Neuron (in vitro differentiated cells): ENCODE results near the gene EPB41L2.
"Not testable (repeated sequence)": the region's sequence is repeated elsewhere in the genome, so short reads cannot be mapped to it uniquely, and the experiment has no call there.

Experiments
- H2AFZ ChIP-seq: one replicate; pipeline ENCODE4 v1.6.1; 2013; ENCODE audit warnings: low read depth, mild to moderate bottlenecking, inconsistent platforms, low read length, moderate library complexity
- H3K27me3 ChIP-seq: one replicate; pipeline ENCODE4 v1.6.1; 2013; ENCODE audit warnings: low read length; ENCODE audit not compliant: insufficient read depth
- H3K36me3 ChIP-seq: one replicate; pipeline ENCODE4 v1.6.1; 2013; ENCODE audit warnings: low read length; ENCODE audit not compliant: insufficient read depth
- H3K4me1 ChIP-seq: one replicate; pipeline ENCODE4 v1.6.1; 2013; ENCODE audit warnings: low read length; ENCODE audit not compliant: insufficient read depth
- H3K4me3 ChIP-seq: 2 replicates; pipeline ENCODE4 v1.5.1; 2013; ENCODE audit warnings: mild to moderate bottlenecking, low read length, moderate library complexity
- H3K9me3 ChIP-seq: one replicate; pipeline ENCODE4 v1.6.1; 2013; ENCODE audit warnings: low read length

EPB41L2 gene

GRCh38 chr6:131017962-131018361 is 45.1 kb downstream of the EPB41L2 start:
- peaks cover 10% of the 10 kb centered on the region for H3K4me1 ChIP-seq
- H3K4me3 ChIP-seq, result no peak overlapping the region
- no peaks in the 10 kb centered on the region for H3K9me3 ChIP-seq
- no peak overlapping the region for H2AFZ ChIP-seq
- H3K36me3 ChIP-seq, result no peaks in the 10 kb centered on the region
- H3K27me3 ChIP-seq, result no peaks in the 10 kb centered on the region

GRCh38 chr6:131015630-131016263 is 47.3 kb downstream of the EPB41L2 start:
- Histone ChIP-seq H3K4me1 (peaks cover 10% of the 10 kb centered on the region), H3K36me3 (no peaks in the 10 kb centered on the region), H3K9me3 (no peaks in the 10 kb centered on the region), H3K4me3 (no peak overlapping the region), H3K27me3 (no peaks in the 10 kb centered on the region), H2AFZ (no peak overlapping the region)

- Histone ChIP-seq H3K4me1 (peaks cover 10% of the 10 kb centered on the region), H3K4me3 (no peak overlapping the region), H2AFZ (no peak overlapping the region), H3K36me3 (no peaks in the 10 kb centered on the region), H3K9me3 (no peaks in the 10 kb centered on the region), H3K27me3 (no peaks in the 10 kb centered on the region)
These were observed 47.9 kb downstream of the EPB41L2 start for GRCh38 chr6:131015025-131015591.

GRCh38 chr6:131014080-131014776 is 48.8 kb downstream of the EPB41L2 start:
- Histone ChIP-seq H3K4me1 (peaks cover 10% of the 10 kb centered on the region), H3K9me3 (no peaks in the 10 kb centered on the region), H3K4me3 (no peak overlapping the region), H3K27me3 (no peaks in the 10 kb centered on the region), H3K36me3 (no peaks in the 10 kb centered on the region), H2AFZ (no peak overlapping the region)

- Histone ChIP-seq H3K4me1 (peaks cover 10% of the 10 kb centered on the region), H3K27me3 (no peaks in the 10 kb centered on the region), H3K36me3 (no peaks in the 10 kb centered on the region), H2AFZ (no peak overlapping the region), H3K9me3 (no peaks in the 10 kb centered on the region), H3K4me3 (no peak overlapping the region)
These were observed 49.5 kb downstream of the EPB41L2 start for GRCh38 chr6:131013495-131013894.

- H3K36me3 ChIP-seq, result no peaks in the 10 kb centered on the region
- no peak overlapping the region for H2AFZ ChIP-seq
- peaks cover 4% of the 10 kb centered on the region for H3K9me3 ChIP-seq
- H3K4me3 ChIP-seq, result no peak overlapping the region
- no peaks in the 10 kb centered on the region for H3K27me3 ChIP-seq
- H3K4me1 ChIP-seq, result peaks cover 10% of the 10 kb centered on the region
These were observed 53.3 kb downstream of the EPB41L2 start for GRCh38 chr6:131009790-131010189.

GRCh38 chr6:131008965-131009364 is 54.1 kb downstream of the EPB41L2 start:
- H3K9me3 ChIP-seq, H3K4me3 ChIP-seq, H3K4me1 ChIP-seq: not testable (repeated sequence)

GRCh38 chr6:131007964-131008363 is 55.1 kb downstream of the EPB41L2 start:
- H2AFZ ChIP-seq, H3K4me3 ChIP-seq, H3K9me3 ChIP-seq, H3K4me1 ChIP-seq, H3K27me3 ChIP-seq, H3K36me3 ChIP-seq: not testable (repeated sequence)

More at GRCh38 chr6:131008965-131009364, 54.1 kb downstream of the EPB41L2 start:
- H3K27me3 ChIP-seq, H3K36me3 ChIP-seq, H2AFZ ChIP-seq: not testable (repeated sequence)

GRCh38 chr6:131007286-131007685 is 55.8 kb downstream of the EPB41L2 start:
- Histone ChIP-seq H2AFZ (no peak overlapping the region), H3K27me3 (no peaks in the 10 kb centered on the region), H3K9me3 (peaks cover 4% of the 10 kb centered on the region), H3K36me3 (no peaks in the 10 kb centered on the region), H3K4me1 (no peaks in the 10 kb centered on the region), H3K4me3 (no peak overlapping the region)

- peaks cover 2% of the 10 kb centered on the region for H3K4me1 ChIP-seq
- no peaks in the 10 kb centered on the region for H3K36me3 ChIP-seq
- H3K4me3 ChIP-seq, result no peak overlapping the region
- H2AFZ ChIP-seq, result no peak overlapping the region
- H3K27me3 ChIP-seq, result no peaks in the 10 kb centered on the region
- peaks cover 4% of the 10 kb centered on the region for H3K9me3 ChIP-seq
These were observed 57.5 kb downstream of the EPB41L2 start for GRCh38 chr6:131005439-131006016.

- Histone ChIP-seq H3K4me1 (peaks cover 2% of the 10 kb centered on the region), H3K36me3 (no peaks in the 10 kb centered on the region), H3K9me3 (peaks cover 4% of the 10 kb centered on the region), H3K27me3 (no peaks in the 10 kb centered on the region), H3K4me3 (no peak overlapping the region), H2AFZ (no peak overlapping the region)
These were observed 58.1 kb downstream of the EPB41L2 start for GRCh38 chr6:131004936-131005335.

GRCh38 chr6:131004387-131004755 is 58.7 kb downstream of the EPB41L2 start:
- H3K36me3 ChIP-seq, result no peaks in the 10 kb centered on the region
- H3K4me1 ChIP-seq, result peaks cover 2% of the 10 kb centered on the region
- H3K27me3 ChIP-seq, result no peaks in the 10 kb centered on the region
- H2AFZ ChIP-seq, result no peak overlapping the region
- peaks cover 4% of the 10 kb centered on the region for H3K9me3 ChIP-seq
- H3K4me3 ChIP-seq, result no peak overlapping the region
